Upper lobe of left lung (tissue), 6 donors: ENCODE data around the gene NFIB. TPM values are rescaled to one million over a fixed set of nuclear protein-coding genes. Genes with fewer than 3 reads are reported as not detected.

Source experiments
- ATAC-seq, 2 donors: fragments of 200-7000 bp; cut with Tn5 transposase; one replicate each; pipeline ENCODE4 v1.9.1; 2022; ENCODE audit warnings: mild to moderate bottlenecking in 2 of 2, moderate library complexity in 2 of 2; ENCODE audit not compliant: low FRiP score in 2 of 2
- DNase-seq, 2 donors: peaks; one replicate each; pipeline ENCODE4 v3.0.0-alpha.2; 2019 to 2020
- H3K27ac ChIP-seq, 4 donors: fragments of 200-600 bp; sonication (generic); one replicate each; pipeline ENCODE4 v1.5.1; 2016 to 2019
- H3K27me3 ChIP-seq, 4 donors: fragments of 200-600 bp; sonication (generic); one replicate each; pipeline ENCODE4 v1.5.1; 2017 to 2019
- H3K36me3 ChIP-seq, 4 donors: fragments of 200-600 bp; sonication (generic); one replicate each; pipeline ENCODE4 v1.5.1; 2016 to 2019
- H3K4me1 ChIP-seq, 4 donors: fragments of 200-600 bp; sonication (generic); one replicate each; pipeline ENCODE4 v1.5.1; 2018 to 2019
- H3K4me3 ChIP-seq, 4 donors: fragments of 200-600 bp; sonication (generic); one replicate each; pipeline ENCODE4 v1.5.1; 2017 to 2019; ENCODE audit warnings: mild to moderate bottlenecking in 2 of 4, moderate library complexity in 1 of 4
- H3K9me3 ChIP-seq, 4 donors: fragments of 200-600 bp; sonication (generic); one replicate each; pipeline ENCODE4 v1.5.1; 2018 to 2019
- CTCF ChIP-seq, 6 experiments: fragments of 450-650 bp in 4 of 6; fragments of 200-600 bp in 2 of 6; sonication (generic) in 2 of 6; IDR thresholded peaks; one replicate each; pipeline ENCODE4 v1.5.1; 2016 to 2019; ENCODE audit warnings: antibody characterized with exemption in 6 of 6
- EP300 ChIP-seq, 4 donors: sonication (generic); formaldehyde crosslinking; IDR thresholded peaks; one replicate each; pipeline ENCODE4 v1.5.1; 2017; ENCODE audit warnings: antibody characterized with exemption in 4 of 4, control low read depth in 2 of 4
- POLR2A ChIP-seq, 4 donors: fragments of 450-650 bp; IDR thresholded peaks; one replicate each; pipeline ENCODE4 v1.5.1; 2016 to 2017; ENCODE audit warnings: antibody characterized with exemption in 4 of 4, mild to moderate bottlenecking in 2 of 4
- POLR2AphosphoS5 ChIP-seq, 2 donors: sonication (generic); formaldehyde crosslinking; IDR thresholded peaks; one replicate each; pipeline ENCODE4 v1.5.1; 2017; ENCODE audit warnings: antibody characterized with exemption in 2 of 2
- WGBS, 2 donors: methylation state at CpG; one replicate each; pipeline ENCODE4 v1.1.5; 2017 to 2018; 5-methylcytosine and 5-hydroxymethylcytosine counted together
- total RNA-seq, 6 donors: library from RNA; depleted of rRNA in 4 of 6; stranded (reverse); fragments of >200 nt in 4 of 6; gene quantifications; one replicate each; pipeline versions ENCODE4 v1.1.0 to v1.2.1, GENCODE V29; 2016 to 2021
- donor health status: DM: no; HTN: no; CAD: no; lungs with moderate emphysema.
- donor health status: DM: no; HTN: yes; CAD: no; lungs with severe emphysema.

The NFIB gene
- total RNA-seq, 6 donors from 2014 or later: 33.9 to 109 (median 67.5) TPM

GRCh38 chr9:14173713-14174112 is 140.2 kb downstream of the NFIB start:
- no peak for TF ChIP-seq EP300 (IDR thresholded peaks at IDR 0.05)
- TF ChIP-seq POLR2AphosphoS5 (IDR thresholded peaks at IDR 0.05): no peak
- TF ChIP-seq CTCF (IDR thresholded peaks at IDR 0.05): no peak
- TF ChIP-seq POLR2A (IDR thresholded peaks at IDR 0.05): no peak
- H3K4me1 ChIP-seq: peaks cover 0 to under 1% (median 0%) of the 10 kb centered on the region in 4 donors
- H3K27me3 ChIP-seq: no peaks in the 10 kb centered on the region
- H3K4me3 ChIP-seq: no peak overlapping the region
- H3K36me3 ChIP-seq: no peaks in the 10 kb centered on the region
- no peaks in the 10 kb centered on the region for H3K9me3 ChIP-seq
- ATAC-seq (no peak), DNase-seq (no peak)
- H3K27ac ChIP-seq: no peak overlapping the region
- 66 to 79% methylated on average over 2 of the region's 2 CpGs for WGBS, 2 donors

GRCh38 chr9:14170973-14171596 is 142.9 kb downstream of the NFIB start:
- no peak overlapping the region for H3K4me3 ChIP-seq
- TF ChIP-seq EP300 (IDR thresholded peaks at IDR 0.05): no peak
- no peak for TF ChIP-seq CTCF (IDR thresholded peaks at IDR 0.05)
- no peak for TF ChIP-seq POLR2AphosphoS5 (IDR thresholded peaks at IDR 0.05)
- no peak for TF ChIP-seq POLR2A (IDR thresholded peaks at IDR 0.05)
- WGBS, 2 donors: 88 to 89% methylated on average over 5 of the region's 5 CpGs
- no peaks in the 10 kb centered on the region for H3K36me3 ChIP-seq
- no peaks in the 10 kb centered on the region for H3K27me3 ChIP-seq
- no peak for DNase-seq
- ATAC-seq: no peak
- no peaks in the 10 kb centered on the region for H3K9me3 ChIP-seq
- no peak overlapping the region for H3K27ac ChIP-seq
- no peaks in the 10 kb centered on the region for H3K4me1 ChIP-seq

- Histone ChIP-seq H3K27ac (no peak overlapping the region), H3K4me3 (no peak overlapping the region), H3K9me3 (no peaks in the 10 kb centered on the region), H3K36me3 (no peaks in the 10 kb centered on the region), H3K4me1 (no peaks in the 10 kb centered on the region), H3K27me3 (no peaks in the 10 kb centered on the region)
- DNase-seq: no peak
- TF ChIP-seq CTCF (IDR thresholded peaks at IDR 0.05): no peak
- no peak for TF ChIP-seq EP300 (IDR thresholded peaks at IDR 0.05)
- no peak for TF ChIP-seq POLR2A (IDR thresholded peaks at IDR 0.05)
- no peak for TF ChIP-seq POLR2AphosphoS5 (IDR thresholded peaks at IDR 0.05)
- ATAC-seq: no peak
- WGBS, 2 donors: 73 to 89% methylated on average over 2 of the region's 2 CpGs
Measured at GRCh38 chr9:14170392-14170931, 143.5 kb downstream of the NFIB start.

- Histone ChIP-seq H3K27ac (no peak overlapping the region), H3K9me3 (no peaks in the 10 kb centered on the region), H3K36me3 (no peaks in the 10 kb centered on the region), H3K4me1 (peaks cover 0 to 4% (median 0%) of the 10 kb centered on the region in 4 donors), H3K4me3 (no peak overlapping the region), H3K27me3 (no peaks in the 10 kb centered on the region)
- no peak for TF ChIP-seq CTCF (IDR thresholded peaks at IDR 0.05)
- no peak for TF ChIP-seq POLR2A (IDR thresholded peaks at IDR 0.05)
- TF ChIP-seq POLR2AphosphoS5 (IDR thresholded peaks at IDR 0.05): no peak
- TF ChIP-seq EP300 (IDR thresholded peaks at IDR 0.05): no peak
- ATAC-seq (no peak), DNase-seq (no peak)
- 91 to 92% methylated on average over 5 of the region's 5 CpGs for WGBS, 2 donors
Measured at GRCh38 chr9:14168381-14168780, 145.6 kb downstream of the NFIB start.
